Measurements from ENCODE around the gene CD244.
"Not testable (repeated sequence)": the region's sequence is repeated elsewhere in the genome, so short reads cannot be mapped to it uniquely, and the experiment has no call there.

The CD244 gene

DNA sequence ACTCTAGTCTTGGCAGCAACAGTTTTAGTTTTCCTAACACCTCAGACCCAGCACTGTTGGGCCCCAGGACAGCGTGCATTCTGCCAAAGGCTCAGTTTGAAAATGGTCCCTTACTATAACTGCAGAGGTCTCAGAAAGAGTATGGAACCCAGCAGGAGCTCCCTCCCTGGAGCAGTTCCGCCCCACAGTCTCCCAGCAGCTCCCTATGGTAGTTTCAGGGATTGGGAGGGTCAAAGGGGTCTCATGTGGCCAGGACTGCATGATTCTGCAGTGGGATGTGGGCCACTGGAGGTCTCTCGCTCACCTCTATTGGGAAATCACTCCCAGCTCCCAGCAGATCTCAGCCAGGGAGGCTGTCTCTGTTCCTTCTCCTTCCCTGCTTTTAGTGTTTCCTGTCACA is 54.4 kb downstream of the CD244 start:
- no peak for DNase-seq

GRCh38 chr1:160807738-160808137 is 54.9 kb downstream of the CD244 start:
- no peak for DNase-seq

DNA sequence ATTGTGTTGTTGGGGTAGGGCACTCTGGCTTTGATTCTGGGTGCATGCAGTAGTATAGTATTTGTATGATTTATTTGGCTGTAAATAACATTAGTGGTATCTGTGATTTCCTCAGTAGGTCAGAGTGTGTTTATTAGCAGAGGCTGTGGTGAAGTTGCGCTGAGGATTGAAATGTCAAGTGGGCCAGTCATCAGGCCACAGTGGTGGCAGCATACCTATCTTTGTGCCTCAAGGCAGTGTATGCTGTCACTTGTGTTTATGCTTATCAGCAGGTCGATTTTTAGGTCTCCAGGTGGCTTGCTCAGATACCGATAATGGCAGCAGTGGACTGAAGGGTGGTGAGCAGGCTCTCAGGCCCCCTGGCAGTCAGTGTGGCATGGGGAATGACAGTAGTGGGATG is 55.4 kb downstream of the CD244 start:
- no peak for DNase-seq

DNA sequence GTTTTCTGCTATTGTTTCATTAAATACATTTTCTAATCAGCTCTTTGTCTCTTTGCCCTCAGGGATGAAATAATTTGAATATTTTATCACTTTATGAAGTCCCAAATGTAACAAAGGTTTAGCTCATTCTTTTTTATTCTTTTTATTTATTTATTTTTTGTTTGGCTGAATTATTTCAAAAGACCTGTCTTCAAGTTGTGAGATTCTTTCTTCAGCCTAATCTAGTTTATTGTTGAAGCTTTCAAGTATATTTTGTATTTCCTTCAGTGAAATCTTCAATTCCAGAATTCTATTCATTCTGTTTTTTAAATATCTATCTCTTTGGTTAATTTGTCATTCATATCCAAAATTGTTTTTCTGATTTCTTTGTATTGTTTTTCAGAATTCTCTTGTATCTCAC is 55.9 kb downstream of the CD244 start:
- DNase-seq: no peak

DNA sequence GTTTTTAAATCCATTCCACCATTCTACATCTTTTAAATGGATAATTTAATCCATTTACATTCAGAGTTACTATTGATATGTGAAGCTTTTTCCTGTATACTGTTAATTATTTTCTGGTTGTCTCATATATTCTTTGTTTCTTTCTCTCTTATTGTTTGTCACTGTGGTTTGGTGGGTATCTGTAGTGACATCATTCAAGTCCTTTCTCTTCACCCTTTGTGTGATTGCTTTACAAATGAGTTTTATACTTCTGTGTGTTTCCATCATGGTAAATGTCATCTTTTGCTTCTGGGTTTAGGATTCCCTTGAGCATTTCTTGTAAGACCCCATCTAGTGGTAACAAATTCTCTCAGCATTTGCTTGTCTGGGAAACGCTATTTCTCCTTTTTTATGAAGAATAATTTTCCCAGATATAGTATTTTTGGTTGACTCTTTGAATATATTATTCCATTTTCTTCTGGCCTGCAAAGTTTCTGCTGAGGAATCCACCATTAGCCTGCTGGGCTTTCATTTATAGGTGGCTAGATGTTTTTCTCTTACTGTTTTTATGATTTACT is 56.5 kb downstream of the CD244 start:
- no peak for DNase-seq

DNA sequence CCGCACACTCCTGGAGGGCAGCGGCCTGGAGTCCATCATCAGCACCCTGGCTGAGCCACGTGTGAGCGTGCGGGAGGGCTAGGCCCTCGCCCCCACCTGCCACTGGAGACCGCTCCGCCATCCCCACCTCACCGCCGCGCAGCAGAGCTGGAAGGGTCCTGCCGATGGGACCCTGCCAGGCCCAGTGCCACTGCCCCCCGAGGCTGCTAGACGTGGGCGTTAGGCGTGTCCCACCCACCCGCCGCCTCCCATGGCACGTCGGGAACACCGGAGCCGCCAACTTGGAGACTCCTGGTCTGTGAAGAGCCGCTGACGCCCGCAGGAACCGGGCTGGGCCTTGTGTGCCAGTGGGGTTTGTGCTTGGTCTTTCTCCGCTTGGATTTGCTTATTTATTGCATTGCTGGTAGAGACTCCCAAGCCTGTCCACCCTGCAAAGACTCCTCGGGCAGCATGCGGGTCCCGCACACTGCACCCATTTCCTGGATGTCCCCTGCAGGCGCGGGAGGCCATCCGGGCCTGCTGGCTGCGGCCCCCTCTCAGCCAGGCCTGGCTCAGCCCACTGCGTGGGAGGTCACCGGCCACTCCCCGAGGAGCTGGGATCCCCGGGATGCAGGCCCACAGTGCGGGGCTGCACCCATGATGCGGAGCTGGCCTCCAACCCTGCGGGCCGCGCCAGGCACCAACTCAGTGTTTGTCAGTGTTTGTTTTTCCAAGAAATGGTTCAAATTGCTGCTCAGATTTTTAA is 60.7 kb downstream of the CD244 start:
- no peak for DNase-seq

GRCh38 chr1:160800645-160801408 is 61.9 kb downstream of the CD244 start:
- DNase-seq: no peak

- DNase-seq: no peak
Measured at GRCh38 chr1:160800142-160800541, 62.5 kb downstream of the CD244 start.

GRCh38 chr1:160799641-160800040 is 63.0 kb downstream of the CD244 start:
- no peak for DNase-seq

DNA sequence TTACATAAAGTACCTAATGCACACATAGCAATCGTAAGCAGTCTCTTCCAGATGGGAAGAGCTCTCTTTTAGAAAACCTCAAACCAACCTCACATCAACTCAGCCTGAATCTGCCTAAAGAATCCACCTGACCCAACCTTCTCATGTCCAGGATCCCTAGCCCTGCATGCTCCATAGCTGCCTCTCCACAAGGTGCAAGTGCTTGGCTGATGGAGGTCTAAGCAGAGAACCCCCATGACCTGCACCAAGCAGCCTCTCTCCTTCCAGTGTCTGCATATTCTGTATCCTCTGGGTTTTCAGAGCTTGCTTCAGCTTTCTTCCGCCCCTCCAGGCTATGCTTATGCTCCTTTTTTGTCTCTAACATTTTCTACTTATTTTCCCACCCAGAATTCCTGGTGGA is 64.2 kb downstream of the CD244 start:
- no peak for DNase-seq

DNA sequence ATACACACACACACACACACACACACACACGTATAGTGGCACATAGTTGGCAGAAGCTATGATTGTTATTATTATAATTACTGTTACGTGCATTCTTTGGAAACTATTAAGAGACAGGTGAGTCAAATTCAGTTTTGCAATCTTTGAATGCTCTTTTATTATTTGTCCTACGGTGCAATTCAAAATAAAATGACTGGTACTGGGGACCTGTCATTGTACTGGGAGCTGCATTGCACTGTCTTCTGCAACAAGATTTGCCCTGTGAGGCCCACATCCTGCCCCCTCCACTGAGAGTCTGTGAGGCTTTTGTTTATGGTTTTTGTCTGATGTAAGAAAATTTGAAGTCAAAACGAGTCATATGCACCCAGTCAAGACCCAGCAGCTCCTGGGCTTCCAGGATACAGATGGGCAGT is 64.8 kb downstream of the CD244 start:
- DNase-seq: no peak

- DNase-seq: no peak
Measured at GRCh38 chr1:160797271-160797709, 65.4 kb downstream of the CD244 start.

- DNase-seq: no peak
Measured at GRCh38 chr1:160795951-160796383, 66.7 kb downstream of the CD244 start, which contains the start of gene LY9. LY9 (plus strand) TSS chr1:160796174; CDS start chr1:160796188, 14 bp downstream.

GRCh38 chr1:160794376-160794775 is 68.3 kb downstream of the CD244 start:
- DNase-seq: no peak

GRCh38 chr1:160789702-160790611 is 72.7 kb downstream of the CD244 start:
- no peak for DNase-seq

- no peak for DNase-seq
Measured at GRCh38 chr1:160789051-160789701, 73.5 kb downstream of the CD244 start.

GRCh38 chr1:160782988-160783765 is 79.5 kb downstream of the CD244 start:
- DNase-seq: not testable (repeated sequence)

GRCh38 chr1:160781914-160782689 is 80.6 kb downstream of the CD244 start:
- DNase-seq: no peak

DNA sequence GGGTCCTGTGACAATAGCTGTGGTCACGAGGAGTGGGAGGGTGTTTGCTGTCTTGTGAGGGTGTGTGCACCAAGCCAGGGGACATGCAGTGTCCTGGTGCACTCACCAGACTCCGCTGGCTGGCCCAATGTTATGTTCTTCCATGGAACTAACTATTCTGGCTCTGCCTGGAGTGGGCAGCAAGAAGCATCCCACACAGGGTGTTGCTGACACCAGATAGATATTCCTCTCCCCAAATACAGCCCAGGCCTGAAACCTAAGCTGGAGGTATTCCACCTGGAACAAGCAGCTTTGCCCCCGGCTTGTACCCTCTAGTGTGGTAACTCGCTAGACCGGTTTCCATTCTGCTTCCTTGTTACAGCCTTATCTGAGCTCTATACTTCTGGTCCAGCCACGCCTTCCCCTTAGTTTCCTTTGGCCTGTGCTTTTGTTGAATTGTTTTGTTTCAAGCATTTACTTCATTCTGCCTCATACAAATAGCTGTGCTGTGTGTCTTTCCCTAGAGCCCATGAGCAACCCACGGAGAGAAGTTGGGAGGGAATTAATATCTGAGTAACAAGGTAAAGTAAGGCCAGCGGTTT is 81.4 kb downstream of the CD244 start:
- DNase-seq: no peak

DNA sequence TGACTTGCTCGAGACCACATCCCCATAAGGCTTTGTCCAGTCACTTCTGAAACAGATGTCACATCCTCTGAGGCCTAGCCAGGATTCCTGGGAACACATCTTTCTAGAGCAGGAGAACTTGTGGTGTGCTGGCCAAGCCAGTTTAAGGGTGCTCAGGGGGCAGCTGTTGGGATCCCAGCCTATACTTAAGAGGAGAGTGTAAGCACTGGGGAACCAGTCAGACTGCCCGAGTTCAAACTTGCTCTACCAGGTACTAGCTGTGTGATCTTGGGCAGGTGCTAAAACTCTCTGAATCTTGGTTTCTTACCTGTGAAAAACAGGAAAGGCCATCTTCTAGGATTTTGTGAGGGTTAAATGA is 82.3 kb downstream of the CD244 start:
- DNase-seq: no peak

Data from NCI-H2081 treated with DMSO at 0.1 percent for 48 hours (cell line).